Calu3 (cell line): ENCODE results near the gene EPS15. TPM values are rescaled to one million over a fixed set of nuclear protein-coding genes. Genes with fewer than 3 reads are reported as not detected.

Source experiments
- BruUV-seq: library from RNA; stranded (reverse); fragments of 400-500 nt; replicated peaks from 2 replicates; lab custom pipeline; 2021; lab: Mats Ljungman, UMichigan
- CTCF ChIA-PET: fragments of 300-600 bp; sonication (Branson Sonifier 250); formaldehyde crosslinking; loops from one replicate; lab custom pipeline; 2022; ENCODE audit warnings: antibody characterized with exemption; lab: Charles Lee
- DNase-seq: peaks from one replicate; pipeline ENCODE4 v3.0.0; 2022
- H3K27ac Mint-ChIP-seq: one replicate; pipeline ENCODE4 v1.8.0; 2022; ENCODE audit warnings: mixed read lengths; ENCODE audit not compliant: unreplicated experiment
- H3K27me3 Mint-ChIP-seq: one replicate; pipeline ENCODE4 v1.8.0; 2022; ENCODE audit warnings: mixed read lengths; ENCODE audit not compliant: unreplicated experiment
- H3K36me3 Mint-ChIP-seq: one replicate; pipeline ENCODE4 v1.8.0; 2022; ENCODE audit warnings: mild to moderate bottlenecking, moderate library complexity, mixed read lengths; ENCODE audit not compliant: insufficient read depth, unreplicated experiment
- H3K4me1 Mint-ChIP-seq: one replicate; pipeline ENCODE4 v1.8.0; 2022; ENCODE audit warnings: mild to moderate bottlenecking, low read depth, mixed read lengths; ENCODE audit not compliant: unreplicated experiment
- H3K4me3 Mint-ChIP-seq: one replicate; pipeline ENCODE4 v1.8.0; 2022; ENCODE audit warnings: mild to moderate bottlenecking, low read depth, moderate library complexity, mixed read lengths; ENCODE audit not compliant: unreplicated experiment
- H3K9me3 Mint-ChIP-seq: one replicate; pipeline ENCODE4 v1.8.0; 2022; ENCODE audit warnings: low read depth, mixed read lengths; ENCODE audit not compliant: unreplicated experiment
- CTCF ChIP-seq: fragments of 200-600 bp; IDR thresholded peaks from one replicate; pipeline ENCODE4 v1.8.0; 2022; ENCODE audit warnings: antibody characterized with exemption; ENCODE audit not compliant: unreplicated experiment
- intact Hi-C: fragments of 100-400 bp; cut with micrococcal nuclease; formaldehyde crosslinking; loops from one replicate; pipeline ENCODE4 v1.10.0; 2022; ENCODE audit not compliant: unreplicated experiment
- total RNA-seq: library from RNA; stranded (reverse); gene quantifications from 2 replicates; pipeline ENCODE4 v1.2.3, GENCODE V29; 2022

EPS15 gene
- total RNA-seq, 1 experiment from 2014 or later = 51.2 TPM

GRCh38 chr1:51555866-51556619 is 37.0 kb upstream of the EPS15 start:
- no TSS peak for BruUV-seq
- H3K9me3 Mint-ChIP-seq = no peaks in the 10 kb centered on the region
- H3K4me3 Mint-ChIP-seq = no peak overlapping the region
- TF ChIP-seq CTCF = no peak
- no peak for DNase-seq
- CTCF ChIA-PET = no interaction called here
- no peak overlapping the region for H3K27ac Mint-ChIP-seq
- H3K27me3 Mint-ChIP-seq = no peaks in the 10 kb centered on the region
- intact Hi-C loops = no loop called here
- H3K4me1 Mint-ChIP-seq = peaks cover 37% of the 10 kb centered on the region
- H3K36me3 Mint-ChIP-seq = peaks cover 7% of the 10 kb centered on the region

GRCh38 chr1:51553911-51554310 is 34.8 kb upstream of the EPS15 start:
- TF ChIP-seq CTCF = no peak
- Mint-ChIP-seq H3K27ac (no peak overlapping the region), H3K27me3 (no peaks in the 10 kb centered on the region), H3K36me3 (peaks cover 7% of the 10 kb centered on the region), H3K4me1 (peaks cover 35% of the 10 kb centered on the region), H3K9me3 (no peaks in the 10 kb centered on the region), H3K4me3 (no peak overlapping the region)
- no peak for DNase-seq
- CTCF ChIA-PET = no interaction called here
- no TSS peak for BruUV-seq
- intact Hi-C loops = no loop called here

GRCh38 chr1:51552929-51553807 is 34.1 kb upstream of the EPS15 start:
- H3K4me3 Mint-ChIP-seq = no peak overlapping the region

More at GRCh38 chr1:51552929-51553807, 34.1 kb upstream of the EPS15 start:
- H3K27ac Mint-ChIP-seq = no peak overlapping the region
- intact Hi-C loops = no loop called here
- BruUV-seq = no TSS peak
- no peak for DNase-seq
- H3K36me3 Mint-ChIP-seq = peaks cover 2% of the 10 kb centered on the region
- H3K27me3 Mint-ChIP-seq = no peaks in the 10 kb centered on the region
- H3K9me3 Mint-ChIP-seq = no peaks in the 10 kb centered on the region
- CTCF ChIA-PET = interaction anchor here (0.6 to 1.0 kb wide), 2 partner anchors 11 to 241 kb away, joined by 3 read pairs; no protein-coding TSS in a partner anchor
- peaks cover 33% of the 10 kb centered on the region for H3K4me1 Mint-ChIP-seq
- no peak for TF ChIP-seq CTCF
